Measurements from ENCODE around the gene DVL1.

- TF ChIP-seq CTCF (IDR thresholded peaks at IDR 0.05) (no peak), EP300 (IDR thresholded peaks at IDR 0.05) (no peak), POLR2AphosphoS5 (IDR thresholded peaks at IDR 0.05) (no peak)
Measured at GRCh38 chr1:1287288-1288110, 61.7 kb downstream of the DVL1 start.

Measured in sigmoid colon (tissue), 4 donors.